AG09309 (cell line): ENCODE data around the gene CCDC39.

Experiments
- DNase-seq: peaks from one replicate; pipeline ENCODE4 v3.0.0-alpha.2; 2010; ENCODE audit warnings: low read depth
- H3K4me3 ChIP-seq: 2 replicates; pipeline ENCODE4 v1.5.1; 2011; ENCODE audit warnings: mild to moderate bottlenecking, low read depth, low read length, moderate library complexity; ENCODE audit not compliant: control insufficient read depth
- CTCF ChIP-seq: IDR thresholded peaks from 2 replicates; pipeline ENCODE4 v1.5.1; 2011; ENCODE audit warnings: mild to moderate bottlenecking, low read depth, low read length, inconsistent platforms; ENCODE audit not compliant: insufficient read depth, control insufficient read depth; ENCODE audit errors: missing control alignments

CCDC39 gene

GRCh38 chr3:180564676-180565075 lies 114.6 kb downstream of the CCDC39 start:
- TF ChIP-seq CTCF, result no peak
- no peak overlapping the region for H3K4me3 ChIP-seq
- no peak for DNase-seq
